Measurements from ENCODE around the gene FAM181A. TPM values are rescaled to one million over a fixed set of nuclear protein-coding genes. Genes with fewer than 3 reads are reported as not detected.

Gene FAM181A
- total RNA-seq = not detected

GRCh38 chr14:93926873-93927799 is at the start of gene FAM181A:
TSS of gene FAM181A (plus strand) at chr14:93927344. CDS start at chr14:93928286, 942 bp downstream.
- 84 to 92% methylated on average over 6 to 8 of the region's 38 CpGs for WGBS, 2 donors (ENCODE audit: low coverage in 1 of 2)
- Histone ChIP-seq H3K9me3 (no peaks in the 10 kb centered on the region), H3K4me1 (peaks cover 0 to 12% (median 0%) of the 10 kb centered on the region in 3 donors), H3K36me3 (peaks cover 0 to 22% of the 10 kb centered on the region in 2 donors), H3K27me3 (no peaks in the 10 kb centered on the region), H3K27ac (no peak within 1 kb of the TSS), H3K4me3 (no peak within 1 kb of the TSS)
- TF ChIP-seq CTCF (IDR thresholded peaks at IDR 0.05) = no peak
- ATAC-seq = no peak

GRCh38 chr14:93878212-93878611 is 48.9 kb upstream of the FAM181A start:
- no peak for TF ChIP-seq POLR2A (IDR thresholded peaks at IDR 0.05)
- no peak for TF ChIP-seq POLR2AphosphoS5 (IDR thresholded peaks at IDR 0.05)
- TF ChIP-seq EP300 (IDR thresholded peaks at IDR 0.05) = no peak
- TF ChIP-seq CTCF (IDR thresholded peaks at IDR 0.05) = no peak
- no peaks in the 10 kb centered on the region for H3K36me3 ChIP-seq
- no peak overlapping the region for H3K4me3 ChIP-seq
- H3K27me3 ChIP-seq = no peaks in the 10 kb centered on the region
- ATAC-seq = no peak
- 55% methylated on average over 2 of the region's 8 CpGs; no CpG with 5 or more reads in 1 of the 2 donors for WGBS, 2 donors (ENCODE audit: low coverage in 1 of 2)
- peaks cover 0 to 20% (median 7%) of the 10 kb centered on the region in 3 donors for H3K4me1 ChIP-seq
- H3K9me3 ChIP-seq = no peaks in the 10 kb centered on the region
- no peak overlapping the region for H3K27ac ChIP-seq

- Histone ChIP-seq H3K36me3 (no peaks in the 10 kb centered on the region), H3K4me3 (no peak overlapping the region), H3K9me3 (no peaks in the 10 kb centered on the region), H3K27ac (no peak overlapping the region), H3K27me3 (no peaks in the 10 kb centered on the region), H3K4me1 (peaks cover 0 to 20% (median 7%) of the 10 kb centered on the region in 3 donors)
- ATAC-seq = no peak
- 100% methylated on average over 1 of the region's 5 CpGs; no CpG with 5 or more reads in 1 of the 2 donors for WGBS, 2 donors (ENCODE audit: low coverage in 1 of 2)
- TF ChIP-seq POLR2AphosphoS5 (IDR thresholded peaks at IDR 0.05) (no peak), EP300 (IDR thresholded peaks at IDR 0.05) (no peak)
Measured at GRCh38 chr14:93878871-93879270, 48.3 kb upstream of the FAM181A start.

- no peak for TF ChIP-seq EP300 (IDR thresholded peaks at IDR 0.05)
- no peak for TF ChIP-seq POLR2A (IDR thresholded peaks at IDR 0.05)
- TF ChIP-seq POLR2AphosphoS5 (IDR thresholded peaks at IDR 0.05) = no peak
- no peak for TF ChIP-seq CTCF (IDR thresholded peaks at IDR 0.05)
- 40 to 64% methylated on average over 1 to 4 of the region's 7 CpGs for WGBS, 2 donors (ENCODE audit: low coverage in 1 of 2)
- Histone ChIP-seq H3K4me1 (peaks cover 0 to 20% (median 7%) of the 10 kb centered on the region in 3 donors), H3K36me3 (no peaks in the 10 kb centered on the region), H3K4me3 (no peak overlapping the region), H3K27me3 (no peaks in the 10 kb centered on the region), H3K9me3 (no peaks in the 10 kb centered on the region), H3K27ac (no peak overlapping the region)
- no peak for ATAC-seq
Measured at GRCh38 chr14:93879362-93879983, 47.7 kb upstream of the FAM181A start.

- Histone ChIP-seq H3K27ac (no peak overlapping the region), H3K27me3 (peaks cover 1% of the 10 kb centered on the region), H3K4me1 (peaks cover 0 to 20% (median 7%) of the 10 kb centered on the region in 3 donors), H3K9me3 (no peaks in the 10 kb centered on the region), H3K4me3 (no peak overlapping the region), H3K36me3 (no peaks in the 10 kb centered on the region)
- 34 to 38% methylated on average over 7 to 10 of the region's 11 CpGs for WGBS, 2 donors (ENCODE audit: low coverage in 1 of 2)
- TF ChIP-seq POLR2A (IDR thresholded peaks at IDR 0.05) (no peak), CTCF (IDR thresholded peaks at IDR 0.05) (no peak), POLR2AphosphoS5 (IDR thresholded peaks at IDR 0.05) (no peak), EP300 (IDR thresholded peaks at IDR 0.05) (no peak)
- peak; percentile 57 for ATAC-seq
Measured at GRCh38 chr14:93880021-93880820, 46.9 kb upstream of the FAM181A start.
